Measurements from ENCODE around the gene CREBL2.

DNA sequence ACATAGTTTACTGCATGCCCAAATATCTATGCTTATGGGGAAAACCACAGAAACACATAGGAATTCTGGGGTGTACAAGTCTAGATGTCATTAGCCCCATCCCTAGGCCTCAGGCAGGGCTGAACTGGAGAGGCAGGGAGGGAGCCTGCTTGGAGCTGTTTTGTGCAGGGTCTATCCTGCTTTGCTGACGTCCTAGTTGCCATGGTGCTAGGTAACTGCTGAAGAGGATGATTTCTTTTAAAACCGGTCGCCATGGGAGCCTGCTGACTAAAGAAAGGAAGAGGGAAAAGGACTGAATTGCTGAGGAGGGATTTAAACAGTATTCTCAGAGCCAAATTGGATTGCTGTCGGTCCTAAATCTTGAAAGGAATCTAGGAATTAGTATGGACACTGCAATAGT lies 73.6 kb downstream of the CREBL2 start:
- no peak for TF ChIP-seq CTCF (IDR thresholded peaks at IDR 0.05)
- no peak for TF ChIP-seq EP300 (IDR thresholded peaks at IDR 0.05; ENCODE audit: low read depth)
- TF ChIP-seq POLR2AphosphoS5 (IDR thresholded peaks at IDR 0.05) = no peak
- TF ChIP-seq POLR2A (IDR thresholded peaks at IDR 0.05) = no peak

All from transverse colon (tissue), 4 donors.